ENCODE data around the gene SLC16A7.

Gene SLC16A7

GRCh38 chr12:59677857-59678256 lies 82.0 kb downstream of the SLC16A7 start:
- no peak for DNase-seq

- DNase-seq = no peak
Measured at GRCh38 chr12:59678759-59679411, 83.1 kb downstream of the SLC16A7 start.

- DNase-seq = no peak
Measured at GRCh38 chr12:59689776-59690175, 93.9 kb downstream of the SLC16A7 start.

GRCh38 chr12:59695379-59695778 lies 99.5 kb downstream of the SLC16A7 start:
- DNase-seq = no peak

- no peak for DNase-seq
Measured at GRCh38 chr12:59698600-59698999, 102.8 kb downstream of the SLC16A7 start.

- DNase-seq = no peak
Measured at GRCh38 chr12:59699421-59700152, 103.8 kb downstream of the SLC16A7 start.

DNA sequence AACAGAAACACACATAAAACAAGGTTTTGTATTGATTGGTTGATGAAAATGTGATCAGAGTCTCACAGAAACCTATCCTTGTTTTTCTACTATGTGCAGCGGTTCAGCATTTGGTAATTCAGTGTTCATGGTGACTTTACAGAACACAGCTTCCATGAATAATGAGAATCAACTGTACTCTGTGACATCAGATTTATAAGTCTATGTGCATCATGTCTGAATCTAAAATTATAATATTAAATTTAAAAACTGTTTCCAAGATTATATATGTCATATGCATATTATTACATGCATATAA lies 104.3 kb downstream of the SLC16A7 start:
- no peak for DNase-seq

- DNase-seq = no peak
Measured at GRCh38 chr12:59708064-59708463, 112.2 kb downstream of the SLC16A7 start.

GRCh38 chr12:59708484-59708883 lies 112.7 kb downstream of the SLC16A7 start:
- no peak for DNase-seq

GRCh38 chr12:59710004-59710628 lies 114.3 kb downstream of the SLC16A7 start:
- no peak for DNase-seq

DNA sequence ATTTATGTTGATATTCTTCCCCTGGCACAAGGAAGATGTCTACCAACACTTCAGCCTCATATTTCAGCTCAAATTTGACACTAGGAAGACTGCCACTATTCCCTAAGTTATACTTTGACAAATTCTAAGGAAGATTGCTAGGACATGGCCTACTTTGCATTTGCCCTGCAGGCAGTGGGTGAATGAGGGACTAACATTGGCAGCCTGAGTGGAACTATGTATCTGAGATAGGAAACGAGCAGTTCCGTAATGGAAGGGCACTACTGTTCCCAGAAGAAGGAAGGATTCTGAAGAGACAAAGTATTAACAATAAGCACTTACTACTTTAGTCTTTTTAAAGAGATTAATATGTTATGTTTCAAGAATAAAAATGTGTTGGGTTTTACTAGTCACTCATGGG lies 115.1 kb downstream of the SLC16A7 start:
- DNase-seq = no peak

DNA sequence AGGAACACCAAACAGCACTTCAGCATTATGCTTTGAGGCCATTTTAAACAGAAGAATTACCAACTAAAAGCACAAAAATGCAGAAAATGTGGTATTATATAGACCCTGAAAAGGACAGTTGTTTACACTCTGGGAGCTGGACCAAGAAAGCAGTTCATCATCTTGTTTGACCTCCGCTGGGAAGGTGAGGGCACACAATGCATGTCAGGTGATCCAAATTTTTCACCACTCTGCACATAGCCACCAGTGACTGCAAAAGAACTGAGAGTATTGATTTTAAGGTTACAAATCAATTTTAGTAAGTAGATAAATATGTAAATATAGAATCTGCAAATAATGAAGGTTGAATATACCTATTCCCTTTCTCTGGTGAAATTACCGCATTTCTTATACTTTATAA lies 119.6 kb downstream of the SLC16A7 start:
- no peak for DNase-seq

GRCh38 chr12:59716043-59716442 lies 120.2 kb downstream of the SLC16A7 start:
- DNase-seq = no peak

GRCh38 chr12:59717436-59717835 lies 121.6 kb downstream of the SLC16A7 start:
- DNase-seq = no peak

DNA sequence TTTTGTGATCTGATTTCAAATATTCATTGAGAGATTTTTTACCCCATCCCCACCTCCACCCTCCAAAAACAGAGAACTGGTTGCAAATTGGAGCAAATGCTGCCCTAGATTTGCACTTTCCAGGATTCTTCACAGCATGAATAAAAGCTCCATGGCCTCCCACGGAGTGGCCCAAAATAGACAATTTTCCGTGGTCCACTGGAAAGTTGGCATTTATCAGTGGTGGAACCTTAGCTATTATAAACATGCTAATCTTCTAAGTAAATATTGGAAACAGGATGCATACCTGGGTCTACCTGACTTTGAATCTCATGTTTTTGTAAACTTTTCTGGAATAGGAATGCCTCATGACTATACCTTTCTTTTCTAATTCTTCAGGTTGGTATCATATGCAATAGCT lies 123.9 kb downstream of the SLC16A7 start:
- no peak for DNase-seq

DNA sequence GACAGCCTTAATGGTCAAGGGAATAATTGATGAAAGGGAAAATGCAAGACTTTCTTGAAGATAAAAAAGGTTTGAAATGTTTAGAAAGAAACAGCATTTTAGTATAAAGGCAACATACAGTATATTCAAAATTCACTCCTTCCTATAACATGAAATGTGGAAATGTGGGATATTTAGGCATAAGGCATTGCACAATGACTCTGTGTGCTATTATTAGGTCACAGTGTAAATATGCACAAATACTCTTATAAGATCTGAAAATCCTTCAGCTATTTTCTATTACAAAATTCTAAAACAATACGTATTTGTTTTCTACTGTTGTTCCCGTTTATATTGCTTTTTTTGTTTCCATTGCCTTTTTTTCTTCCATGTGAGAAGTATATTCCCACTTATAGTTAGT lies 127.7 kb downstream of the SLC16A7 start:
- no peak for DNase-seq

GRCh38 chr12:59724011-59724695 lies 128.3 kb downstream of the SLC16A7 start:
- DNase-seq = no peak

DNA sequence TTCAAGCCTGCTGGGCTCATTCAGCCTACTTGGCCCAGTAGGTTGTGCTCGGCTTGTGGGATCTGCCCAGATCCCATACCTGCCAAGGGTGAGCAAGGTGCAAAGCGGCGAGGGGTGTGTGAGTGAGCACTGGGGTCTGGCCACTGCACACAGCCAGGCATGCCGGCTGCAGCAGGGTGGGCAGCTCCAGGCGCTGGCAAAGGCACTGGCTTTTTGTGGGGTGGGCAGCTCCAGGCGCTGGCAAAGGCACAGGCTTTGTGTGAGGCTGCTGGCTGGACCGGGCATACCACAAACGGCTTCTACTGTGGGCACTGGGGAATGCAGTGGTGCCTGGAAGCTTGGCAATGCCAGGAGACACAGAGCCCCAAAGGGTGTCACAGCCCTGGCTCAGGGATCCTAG lies 137.4 kb downstream of the SLC16A7 start:
- DNase-seq = no peak

DNA sequence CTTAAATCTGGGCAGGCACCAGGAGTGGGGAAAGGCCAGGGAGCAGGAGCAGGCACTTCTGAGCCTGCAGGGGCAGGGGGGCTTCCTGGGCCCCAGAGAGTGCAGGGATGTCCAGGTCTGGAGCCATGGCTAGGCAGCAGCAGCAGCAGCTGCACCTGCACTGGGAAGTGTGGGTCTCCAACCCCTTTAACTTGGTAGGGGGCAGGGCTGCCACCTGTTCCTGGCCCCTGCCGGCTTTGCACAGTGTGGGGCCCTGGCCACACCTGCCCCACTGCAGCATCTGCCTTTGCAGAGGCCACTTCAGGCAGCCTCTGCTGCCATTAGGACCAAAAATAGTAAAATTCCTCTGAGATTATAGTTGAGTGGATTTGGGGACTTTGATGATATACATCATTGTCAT lies 138.5 kb downstream of the SLC16A7 start:
- no peak for DNase-seq

- no peak for DNase-seq
Measured at GRCh38 chr12:59735231-59735630, 139.4 kb downstream of the SLC16A7 start.

DNA sequence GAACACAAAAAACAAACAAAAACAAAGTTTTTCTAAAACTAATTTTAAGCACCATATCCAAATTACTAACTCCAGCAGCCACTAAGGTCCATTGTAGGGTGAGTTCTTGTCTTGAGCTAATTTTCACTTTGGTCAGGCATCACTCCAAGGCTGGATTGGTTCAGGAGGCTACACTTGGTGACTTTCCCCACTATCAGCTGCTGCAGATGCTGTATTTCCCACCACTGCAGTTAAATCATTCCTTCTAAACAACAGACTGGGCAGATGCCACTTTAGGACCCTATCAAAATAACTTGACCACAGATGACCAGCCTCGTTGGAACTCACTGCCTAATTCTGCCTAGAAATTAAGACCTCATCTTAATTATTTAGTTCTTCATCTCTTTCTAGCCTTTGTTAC lies 140.5 kb downstream of the SLC16A7 start:
- no peak for DNase-seq

DNA sequence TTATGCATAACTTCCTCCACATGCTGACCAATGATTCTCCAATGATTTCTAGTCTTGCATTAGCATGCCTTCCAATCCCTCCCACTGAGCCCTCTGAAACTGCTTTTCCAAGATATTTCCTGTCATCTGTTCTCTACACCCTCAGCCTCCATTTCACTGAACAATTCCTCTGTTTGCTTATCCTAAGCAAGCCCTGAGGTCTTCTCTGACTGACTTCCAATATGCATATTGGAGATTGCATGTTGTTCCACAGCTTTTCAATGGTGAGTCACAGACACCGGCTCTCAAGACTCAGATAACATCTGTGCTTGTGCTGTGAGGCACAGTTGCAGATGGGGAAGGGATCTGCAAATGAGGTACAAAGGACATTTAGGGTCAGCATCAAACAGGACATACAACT lies 141.0 kb downstream of the SLC16A7 start:
- no peak for DNase-seq

GRCh38 chr12:59737725-59738463 lies 142.1 kb downstream of the SLC16A7 start:
- DNase-seq = no peak

Data from NCI-H2029 (cell line).